ENCODE measurements around the gene VPS13C.

VPS13C gene

GRCh38 chr15:62093809-62094208 is 33.6 kb upstream of the VPS13C start:
- no peak overlapping the region for H3K9ac ChIP-seq (ENCODE audit: low read length)
- H3K36me3 ChIP-seq (ENCODE audit: control insufficient read depth, insufficient read depth, low read length), result no peaks in the 10 kb centered on the region
- no peaks in the 10 kb centered on the region for H3K9me3 ChIP-seq (ENCODE audit: control insufficient read depth, insufficient read depth, low read depth, low read length)
- H3K4me1 ChIP-seq (ENCODE audit: control insufficient read depth, insufficient read depth, low read length), result no peaks in the 10 kb centered on the region
- H3K27me3 ChIP-seq (ENCODE audit: control insufficient read depth, insufficient read depth, low read length), result no peaks in the 10 kb centered on the region
- no peak overlapping the region for H3K4me3 ChIP-seq (ENCODE audit: low read depth, low read length)
- H3K27ac ChIP-seq (ENCODE audit: low read depth, low read length), result no peak overlapping the region

- Histone ChIP-seq H3K27ac (ENCODE audit: low read depth, low read length) (no peak overlapping the region), H3K36me3 (ENCODE audit: control insufficient read depth, insufficient read depth, low read length) (no peaks in the 10 kb centered on the region), H3K9ac (ENCODE audit: low read length) (no peak overlapping the region), H3K27me3 (ENCODE audit: control insufficient read depth, insufficient read depth, low read length) (no peaks in the 10 kb centered on the region), H3K4me1 (ENCODE audit: control insufficient read depth, insufficient read depth, low read length) (no peaks in the 10 kb centered on the region), H3K4me3 (ENCODE audit: low read depth, low read length) (no peak overlapping the region), H3K9me3 (ENCODE audit: control insufficient read depth, insufficient read depth, low read depth, low read length) (no peaks in the 10 kb centered on the region)
Observed at GRCh38 chr15:62090988-62091387, 30.7 kb upstream of the VPS13C start.

- no peaks in the 10 kb centered on the region for H3K4me1 ChIP-seq (ENCODE audit: control insufficient read depth, insufficient read depth, low read length)
- no peak overlapping the region for H3K4me3 ChIP-seq (ENCODE audit: low read depth, low read length)
- no peak overlapping the region for H3K27ac ChIP-seq (ENCODE audit: low read depth, low read length)
- H3K9ac ChIP-seq (ENCODE audit: low read length), result no peak overlapping the region
- no peaks in the 10 kb centered on the region for H3K36me3 ChIP-seq (ENCODE audit: control insufficient read depth, insufficient read depth, low read length)
- H3K27me3 ChIP-seq (ENCODE audit: control insufficient read depth, insufficient read depth, low read length), result no peaks in the 10 kb centered on the region
- H3K9me3 ChIP-seq (ENCODE audit: control insufficient read depth, insufficient read depth, low read depth, low read length), result 0 out of 2 replicates have a peak, but pooled peaks cover 3% of the 10 kb centered on the region
Observed at GRCh38 chr15:62089616-62090015, 29.4 kb upstream of the VPS13C start.

DNA sequence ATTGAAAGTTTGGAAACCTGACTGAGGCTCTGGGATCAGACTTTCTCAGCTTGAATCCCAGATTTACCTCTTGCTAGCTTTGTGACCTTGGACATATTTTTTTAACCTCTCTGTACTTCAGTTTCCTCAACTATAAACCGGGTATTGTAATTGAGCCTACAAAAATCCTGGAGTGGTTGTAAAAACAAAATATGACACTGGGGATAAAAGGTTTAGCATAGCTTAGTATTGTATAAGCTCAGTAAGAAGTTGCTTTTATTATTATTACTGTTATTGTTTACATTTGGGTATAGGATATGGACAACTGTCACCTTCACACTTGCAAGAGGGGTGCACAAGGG is 28.1 kb upstream of the VPS13C start:
- Histone ChIP-seq H3K9me3 (ENCODE audit: control insufficient read depth, insufficient read depth, low read depth, low read length) (peaks cover 7% of the 10 kb centered on the region), H3K9ac (ENCODE audit: low read length) (no peak overlapping the region), H3K36me3 (ENCODE audit: control insufficient read depth, insufficient read depth, low read length) (no peaks in the 10 kb centered on the region), H3K27me3 (ENCODE audit: control insufficient read depth, insufficient read depth, low read length) (no peaks in the 10 kb centered on the region), H3K4me3 (ENCODE audit: low read depth, low read length) (no peak overlapping the region), H3K4me1 (ENCODE audit: control insufficient read depth, insufficient read depth, low read length) (no peaks in the 10 kb centered on the region), H3K27ac (ENCODE audit: low read depth, low read length) (no peak overlapping the region)

DNA sequence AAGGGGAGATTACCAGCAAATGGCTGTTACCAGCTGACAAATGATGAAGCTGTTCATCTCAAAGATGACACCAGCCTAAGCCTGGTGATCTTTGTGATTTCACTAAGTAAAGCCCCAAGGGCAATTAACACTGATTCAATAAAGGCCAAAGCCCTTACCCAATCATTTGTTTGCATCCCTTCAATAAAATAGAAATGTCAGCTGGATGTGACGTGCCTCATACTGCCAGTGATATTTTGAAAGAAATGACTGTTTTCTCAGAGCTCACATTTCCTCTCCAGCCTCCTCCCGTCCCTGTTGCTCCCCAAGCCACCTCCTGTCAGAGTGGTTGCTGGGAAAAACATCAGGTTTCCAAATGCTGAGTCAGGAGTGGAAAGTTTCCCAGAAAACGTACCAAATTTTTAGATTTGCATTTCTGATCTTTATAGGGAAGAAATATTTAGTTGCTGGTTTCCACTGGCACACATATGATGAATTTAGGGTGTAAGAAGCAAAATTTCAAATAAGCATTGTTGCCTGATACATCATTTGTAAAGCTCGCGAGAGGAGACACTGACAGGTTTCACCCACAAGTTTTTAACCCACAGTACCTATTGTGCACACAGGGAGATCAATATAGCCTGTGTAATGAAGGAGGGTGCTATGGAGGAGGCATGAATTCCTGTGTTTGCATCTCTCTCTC is 27.6 kb upstream of the VPS13C start:
- no peaks in the 10 kb centered on the region for H3K27me3 ChIP-seq (ENCODE audit: control insufficient read depth, insufficient read depth, low read length)
- H3K36me3 ChIP-seq (ENCODE audit: control insufficient read depth, insufficient read depth, low read length), result no peaks in the 10 kb centered on the region
- H3K9ac ChIP-seq (ENCODE audit: low read length), result no peak overlapping the region
- H3K4me1 ChIP-seq (ENCODE audit: control insufficient read depth, insufficient read depth, low read length), result no peaks in the 10 kb centered on the region
- no peak overlapping the region for H3K27ac ChIP-seq (ENCODE audit: low read depth, low read length)
- H3K9me3 ChIP-seq (ENCODE audit: control insufficient read depth, insufficient read depth, low read depth, low read length), result peaks cover 7% of the 10 kb centered on the region
- no peak overlapping the region for H3K4me3 ChIP-seq (ENCODE audit: low read depth, low read length)

GRCh38 chr15:62085740-62086139 is 25.5 kb upstream of the VPS13C start:
- H3K4me1 ChIP-seq (ENCODE audit: control insufficient read depth, insufficient read depth, low read length), result no peaks in the 10 kb centered on the region
- H3K27me3 ChIP-seq (ENCODE audit: control insufficient read depth, insufficient read depth, low read length), result no peaks in the 10 kb centered on the region
- H3K36me3 ChIP-seq (ENCODE audit: control insufficient read depth, insufficient read depth, low read length), result no peaks in the 10 kb centered on the region
- no peak overlapping the region for H3K27ac ChIP-seq (ENCODE audit: low read depth, low read length)
- H3K9me3 ChIP-seq (ENCODE audit: control insufficient read depth, insufficient read depth, low read depth, low read length), result peaks cover 7% of the 10 kb centered on the region
- H3K9ac ChIP-seq (ENCODE audit: low read length), result no peak overlapping the region
- H3K4me3 ChIP-seq (ENCODE audit: low read depth, low read length), result no peak overlapping the region

DNA sequence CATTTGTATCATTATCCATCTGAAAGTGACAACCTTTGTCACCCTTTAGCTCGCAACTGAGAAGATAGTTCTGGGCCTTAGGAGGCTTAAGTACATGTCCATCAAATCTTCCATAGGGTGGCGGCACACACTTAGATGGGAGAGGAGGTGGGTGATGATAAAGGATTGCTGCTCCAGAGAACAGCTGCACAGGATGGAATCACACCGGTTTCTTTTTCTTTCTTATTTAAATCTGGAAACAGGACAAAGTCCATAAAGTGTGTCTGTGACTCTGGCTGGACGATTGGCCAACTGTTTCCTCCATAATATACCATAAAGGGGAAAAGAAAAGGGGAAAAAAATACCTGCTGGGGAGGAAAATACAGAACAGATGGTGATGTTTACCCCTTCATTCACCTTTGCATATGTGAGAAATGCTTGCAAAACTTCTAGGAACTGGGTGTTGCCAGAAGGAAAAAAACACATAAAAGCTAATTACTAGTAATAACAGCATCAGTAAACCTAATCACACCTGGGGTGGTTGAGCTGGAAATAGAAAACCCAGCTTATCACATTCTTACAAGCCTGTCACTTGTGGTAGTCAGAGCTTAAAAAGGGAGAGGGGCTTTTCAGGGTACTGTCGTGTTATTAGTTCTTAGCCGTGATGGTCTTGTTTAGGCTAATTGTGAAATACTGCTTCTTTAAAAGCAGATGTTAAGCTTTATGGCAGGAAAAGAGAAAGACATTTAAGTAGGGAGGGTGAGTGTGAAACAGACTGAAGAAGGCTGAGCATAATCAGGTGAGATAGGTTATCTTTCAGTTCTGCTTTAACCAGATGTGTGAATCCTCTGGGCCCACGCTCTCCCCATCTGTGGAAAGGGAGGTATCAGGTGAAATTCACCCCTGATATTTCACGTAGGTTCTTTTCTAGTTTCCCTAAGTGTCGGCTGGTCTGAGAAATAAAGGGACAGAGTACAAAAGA is 23.2 kb upstream of the VPS13C start:
- Histone ChIP-seq H3K36me3 (ENCODE audit: control insufficient read depth, insufficient read depth, low read length) (no peaks in the 10 kb centered on the region), H3K4me1 (ENCODE audit: control insufficient read depth, insufficient read depth, low read length) (no peaks in the 10 kb centered on the region), H3K4me3 (ENCODE audit: low read depth, low read length) (no peak overlapping the region), H3K27me3 (ENCODE audit: control insufficient read depth, insufficient read depth, low read length) (no peaks in the 10 kb centered on the region), H3K9ac (ENCODE audit: low read length) (no peak overlapping the region), H3K27ac (ENCODE audit: low read depth, low read length) (no peak overlapping the region), H3K9me3 (ENCODE audit: control insufficient read depth, insufficient read depth, low read depth, low read length) (peaks cover 7% of the 10 kb centered on the region)

- Histone ChIP-seq H3K4me3 (ENCODE audit: low read depth, low read length) (no peak overlapping the region), H3K36me3 (ENCODE audit: control insufficient read depth, insufficient read depth, low read length) (no peaks in the 10 kb centered on the region), H3K4me1 (ENCODE audit: control insufficient read depth, insufficient read depth, low read length) (no peaks in the 10 kb centered on the region), H3K9ac (ENCODE audit: low read length) (no peak overlapping the region), H3K9me3 (ENCODE audit: control insufficient read depth, insufficient read depth, low read depth, low read length) (peaks cover 4% of the 10 kb centered on the region), H3K27ac (ENCODE audit: low read depth, low read length) (no peak overlapping the region), H3K27me3 (ENCODE audit: control insufficient read depth, insufficient read depth, low read length) (no peaks in the 10 kb centered on the region)
Observed at GRCh38 chr15:62079594-62079993, 19.3 kb upstream of the VPS13C start.

GRCh38 chr15:62075595-62076277 is 15.5 kb upstream of the VPS13C start:
- no peak overlapping the region for H3K9ac ChIP-seq (ENCODE audit: low read length)
- no peaks in the 10 kb centered on the region for H3K27me3 ChIP-seq (ENCODE audit: control insufficient read depth, insufficient read depth, low read length)
- no peaks in the 10 kb centered on the region for H3K4me1 ChIP-seq (ENCODE audit: control insufficient read depth, insufficient read depth, low read length)
- no peaks in the 10 kb centered on the region for H3K9me3 ChIP-seq (ENCODE audit: control insufficient read depth, insufficient read depth, low read depth, low read length)
- no peak overlapping the region for H3K4me3 ChIP-seq (ENCODE audit: low read depth, low read length)
- no peak overlapping the region for H3K27ac ChIP-seq (ENCODE audit: low read depth, low read length)
- no peaks in the 10 kb centered on the region for H3K36me3 ChIP-seq (ENCODE audit: control insufficient read depth, insufficient read depth, low read length)

GRCh38 chr15:62071711-62072308 is 11.6 kb upstream of the VPS13C start:
- H3K27ac ChIP-seq (ENCODE audit: low read depth, low read length), result no peak overlapping the region
- peaks cover 37% of the 10 kb centered on the region for H3K27me3 ChIP-seq (ENCODE audit: control insufficient read depth, insufficient read depth, low read length)
- H3K36me3 ChIP-seq (ENCODE audit: control insufficient read depth, insufficient read depth, low read length), result no peaks in the 10 kb centered on the region
- 0 out of 2 replicates have a peak, but pooled peaks cover 4% of the 10 kb centered on the region for H3K4me1 ChIP-seq (ENCODE audit: control insufficient read depth, insufficient read depth, low read length)
- no peak overlapping the region for H3K9ac ChIP-seq (ENCODE audit: low read length)
- no peaks in the 10 kb centered on the region for H3K9me3 ChIP-seq (ENCODE audit: control insufficient read depth, insufficient read depth, low read depth, low read length)
- H3K4me3 ChIP-seq (ENCODE audit: low read depth, low read length), result no peak overlapping the region
